CD14-positive monocyte (primary cell): ENCODE measurements around the gene LUZP1. TPM values are rescaled to one million over a fixed set of nuclear protein-coding genes. Genes with fewer than 3 reads are reported as not detected.

Experiments used
- DNase-seq, 3 donors: peaks; one replicate each; pipeline ENCODE4 v3.0.0-alpha.2; 2011 to 2022
- H2AFZ ChIP-seq: 2 replicates; pipeline ENCODE4 v1.6.0; 2012; ENCODE audit warnings: mild to moderate bottlenecking, low read depth, low read length, inconsistent platforms; ENCODE audit not compliant: insufficient read depth, poor library complexity, severe bottlenecking
- H3K27ac ChIP-seq, 2 donors: 1 replicate in 1 of 2; 2 replicates in 1 of 2; pipeline ENCODE4 v1.5.1; 2012 to 2013; ENCODE audit warnings: low read length in 2 of 2, control low read depth in 1 of 2, inconsistent platforms in 1 of 2, low read depth in 1 of 2, mild to moderate bottlenecking in 1 of 2
- H3K27me3 ChIP-seq, 2 donors: one replicate each; pipeline versions ENCODE4 v1.6.0 to v1.6.1; 2011 to 2013; ENCODE audit warnings: low read length in 2 of 2; ENCODE audit not compliant: control insufficient read depth in 2 of 2, insufficient read depth in 2 of 2
- H3K36me3 ChIP-seq, 2 donors: replicated peaks in 1 of 2; 1 replicate in 1 of 2; 2 replicates in 1 of 2; pipeline versions ENCODE4 v1.5.1 to v1.6.1; 2012 to 2013; ENCODE audit warnings: low read length in 2 of 2, control low read depth in 1 of 2, inconsistent platforms in 1 of 2, mild to moderate bottlenecking in 1 of 2; ENCODE audit not compliant: insufficient read depth in 2 of 2, control insufficient read depth in 1 of 2
- H3K4me1 ChIP-seq, 2 donors: 1 replicate in 1 of 2; 2 replicates in 1 of 2; pipeline versions ENCODE4 v1.5.1 to v1.6.1; 2012 to 2013; ENCODE audit warnings: low read length in 2 of 2, control low read depth in 1 of 2, inconsistent platforms in 1 of 2, mild to moderate bottlenecking in 1 of 2, moderate library complexity in 1 of 2; ENCODE audit not compliant: insufficient read depth in 2 of 2, control insufficient read depth in 1 of 2
- H3K4me2 ChIP-seq: replicated peaks from 2 replicates; pipeline ENCODE3; 2012; ENCODE audit warnings: low read length, moderate library complexity, mild to moderate bottlenecking; ENCODE audit not compliant: poor library complexity, severe bottlenecking; ENCODE audit errors: extremely low read depth
- H3K4me3 ChIP-seq, 3 experiments: fragments of 200-600 bp in 1 of 3; sonication (generic) in 1 of 3; replicated peaks in 1 of 3; 1 replicate in 2 of 3; 2 replicates in 1 of 3; pipeline ENCODE4 v1.5.1; 2011 to 2013; ENCODE audit warnings: low read length in 3 of 3, mild to moderate bottlenecking in 3 of 3, control low read depth in 2 of 3, low read depth in 2 of 3, inconsistent platforms in 1 of 3, moderate library complexity in 1 of 3
- H3K79me2 ChIP-seq: 2 replicates; pipeline ENCODE4 v1.6.0; 2012; ENCODE audit warnings: mild to moderate bottlenecking, control low read depth, inconsistent platforms, low read length, moderate library complexity; ENCODE audit not compliant: insufficient read depth
- H3K9ac ChIP-seq: 2 replicates; pipeline ENCODE4 v1.6.0; 2017; ENCODE audit warnings: low read length, mild to moderate bottlenecking; ENCODE audit not compliant: insufficient read depth, poor library complexity, severe bottlenecking
- H3K9me3 ChIP-seq, 2 donors: replicated peaks in 1 of 2; 1 replicate in 1 of 2; 2 replicates in 1 of 2; pipeline versions ENCODE4 v1.5.1 to v1.6.1; 2012 to 2013; ENCODE audit warnings: low read length in 2 of 2, control low read depth in 1 of 2; ENCODE audit not compliant: control insufficient read depth in 1 of 2, insufficient read depth in 1 of 2
- H4K20me1 ChIP-seq: 2 replicates; pipeline ENCODE4 v1.6.0; 2012; ENCODE audit warnings: mild to moderate bottlenecking, low read length, control low read depth, moderate library complexity; ENCODE audit not compliant: insufficient read depth
- H3K27ac Mint-ChIP-seq, 7 donors: one replicate each; pipeline ENCODE4 v1.8.0; 2020; ENCODE audit warnings: mild to moderate bottlenecking in 7 of 7, mixed read lengths in 7 of 7, moderate library complexity in 6 of 7, inconsistent platforms in 2 of 7
- H3K27me3 Mint-ChIP-seq, 3 donors: one replicate each; pipeline ENCODE4 v1.8.0; 2021 to 2022; ENCODE audit warnings: low read depth in 3 of 3, mild to moderate bottlenecking in 3 of 3, mixed read lengths in 3 of 3, moderate library complexity in 3 of 3, inconsistent platforms in 1 of 3
- H3K36me3 Mint-ChIP-seq, 2 donors: one replicate each; pipeline ENCODE4 v1.8.0; 2020; ENCODE audit warnings: mixed read lengths in 2 of 2, inconsistent platforms in 1 of 2, mild to moderate bottlenecking in 1 of 2
- H3K4me1 Mint-ChIP-seq: one replicate; pipeline ENCODE4 v1.8.0; 2020; ENCODE audit warnings: mild to moderate bottlenecking, mixed read lengths
- H3K4me3 Mint-ChIP-seq, 2 donors: one replicate each; pipeline ENCODE4 v1.8.0; 2020; ENCODE audit warnings: mild to moderate bottlenecking in 2 of 2, mixed read lengths in 2 of 2, moderate library complexity in 1 of 2
- H3K9me3 Mint-ChIP-seq, 7 donors: one replicate each; pipeline ENCODE4 v1.8.0; 2020 to 2022; ENCODE audit warnings: mixed read lengths in 7 of 7, mild to moderate bottlenecking in 6 of 7, moderate library complexity in 6 of 7, inconsistent platforms in 2 of 7
- WGBS: methylation state at CpG from one replicate; pipeline ENCODE4 v1.1.5; 2013; ENCODE audit warnings: missing lambda C conversion rate; ENCODE audit not compliant: insufficient coverage; 5-methylcytosine and 5-hydroxymethylcytosine counted together
- intact Hi-C, 2 donors: fragments of 100-400 bp; cut with micrococcal nuclease; formaldehyde crosslinking; loops; one replicate each; pipeline versions ENCODE4 v1.15.0 to v1.15.1; 2023
- polyA plus RNA-seq, 3 donors: library from polyadenylated mRNA; depleted of rRNA in 1 of 3; unstranded in 2 of 3; stranded (reverse) in 1 of 3; fragments of 300-500 nt in 2 of 3; fragments of >200 nt in 1 of 3; fragmentation: Illumina TruSeq in 2 of 3; gene quantifications; 1 replicate in 2 of 3; 2 replicates in 1 of 3; pipeline ENCODE4 v1.2.3, GENCODE V29; 2012 to 2021
- TF ChIP-seq, protein P1 (sequence below): fragments of 200-600 bp; IDR thresholded peaks from one replicate; pipeline ENCODE4 v1.8.0; 2022; ENCODE audit warnings: antibody characterized with exemption, mild to moderate bottlenecking

LUZP1 gene
- polyA plus RNA-seq, 3 donors = 4.4 to 8.7 (median 5.8) TPM

- H3K27ac ChIP-seq = no peak overlapping the region
- no peak overlapping the region for H3K4me2 ChIP-seq
- no peak overlapping the region for H3K4me3 ChIP-seq
- H3K27me3 ChIP-seq = no peaks in the 10 kb centered on the region
- Mint-ChIP-seq H3K4me3 (no peak overlapping the region), H3K4me1 (peaks cover 19% of the 10 kb centered on the region), H3K27ac (peak overlapping the region in 1 of 7 donors; percentile 4), H3K9me3 (no peaks in the 10 kb centered on the region), H3K36me3 (peaks cover 3 to 4% of the 10 kb centered on the region in 2 donors), H3K27me3 (no peaks in the 10 kb centered on the region)
- no peak overlapping the region for H2AFZ ChIP-seq
- TF ChIP-seq, protein P1, sequence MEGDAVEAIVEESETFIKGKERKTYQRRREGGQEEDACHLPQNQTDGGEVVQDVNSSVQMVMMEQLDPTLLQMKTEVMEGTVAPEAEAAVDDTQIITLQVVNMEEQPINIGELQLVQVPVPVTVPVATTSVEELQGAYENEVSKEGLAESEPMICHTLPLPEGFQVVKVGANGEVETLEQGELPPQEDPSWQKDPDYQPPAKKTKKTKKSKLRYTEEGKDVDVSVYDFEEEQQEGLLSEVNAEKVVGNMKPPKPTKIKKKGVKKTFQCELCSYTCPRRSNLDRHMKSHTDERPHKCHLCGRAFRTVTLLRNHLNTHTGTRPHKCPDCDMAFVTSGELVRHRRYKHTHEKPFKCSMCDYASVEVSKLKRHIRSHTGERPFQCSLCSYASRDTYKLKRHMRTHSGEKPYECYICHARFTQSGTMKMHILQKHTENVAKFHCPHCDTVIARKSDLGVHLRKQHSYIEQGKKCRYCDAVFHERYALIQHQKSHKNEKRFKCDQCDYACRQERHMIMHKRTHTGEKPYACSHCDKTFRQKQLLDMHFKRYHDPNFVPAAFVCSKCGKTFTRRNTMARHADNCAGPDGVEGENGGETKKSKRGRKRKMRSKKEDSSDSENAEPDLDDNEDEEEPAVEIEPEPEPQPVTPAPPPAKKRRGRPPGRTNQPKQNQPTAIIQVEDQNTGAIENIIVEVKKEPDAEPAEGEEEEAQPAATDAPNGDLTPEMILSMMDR = no peak
- intact Hi-C loops = no loop called here
- peaks cover 51% of the 10 kb centered on the region for H3K79me2 ChIP-seq
- no peak overlapping the region for H3K9ac ChIP-seq
- no CpG with 5 or more reads among the region's 1 CpG for WGBS
- H4K20me1 ChIP-seq = peaks cover 40% of the 10 kb centered on the region
- H3K36me3 ChIP-seq = no peaks in the 10 kb centered on the region
- H3K9me3 ChIP-seq = no peaks in the 10 kb centered on the region
- no peak for DNase-seq
- H3K4me1 ChIP-seq = no peaks in the 10 kb centered on the region
These were observed 19.5 kb downstream of the LUZP1 start for GRCh38 chr1:23149114-23149513.

DNA sequence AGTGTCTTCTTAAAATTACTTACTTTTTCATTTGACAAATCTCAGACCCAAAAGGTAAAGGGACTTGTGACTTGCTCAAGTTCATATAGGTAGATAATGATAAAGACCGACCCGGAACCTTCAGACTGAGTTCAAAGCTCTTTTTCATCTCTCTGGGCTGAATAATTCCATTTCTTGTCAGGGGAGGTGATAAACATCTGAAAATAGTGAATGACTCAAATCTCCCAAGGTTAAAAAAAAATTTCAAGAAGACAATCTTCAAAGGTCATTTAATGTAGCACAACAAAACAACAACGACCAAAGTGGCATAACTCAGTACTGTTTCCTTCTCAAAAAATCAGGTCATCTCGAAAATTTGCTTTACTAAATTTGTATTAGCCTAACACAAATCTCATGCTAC lies 20.6 kb downstream of the LUZP1 start:
- Mint-ChIP-seq H3K4me3 (no peak overlapping the region), H3K9me3 (no peaks in the 10 kb centered on the region), H3K27ac (no peak overlapping the region), H3K4me1 (peaks cover 18% of the 10 kb centered on the region), H3K36me3 (peaks cover 3 to 4% of the 10 kb centered on the region in 2 donors), H3K27me3 (no peaks in the 10 kb centered on the region)
- Histone ChIP-seq H3K4me1 (no peaks in the 10 kb centered on the region), H4K20me1 (peaks cover 39% of the 10 kb centered on the region), H3K9ac (no peak overlapping the region), H3K36me3 (no peaks in the 10 kb centered on the region), H3K27ac (no peak overlapping the region), H3K4me3 (no peak overlapping the region), H2AFZ (no peak overlapping the region), H3K27me3 (no peaks in the 10 kb centered on the region), H3K9me3 (no peaks in the 10 kb centered on the region), H3K79me2 (peaks cover 46% of the 10 kb centered on the region), H3K4me2 (no peak overlapping the region)
- intact Hi-C loops = no loop called here
- 92% methylated on average over 2 of the region's 4 CpGs for WGBS
- DNase-seq = no peak
- TF ChIP-seq, protein P1 = no peak
